GM21390 (cell line): ENCODE data around the gene NGB.
"Not testable (repeated sequence)": the region's sequence is repeated elsewhere in the genome, so short reads cannot be mapped to it uniquely, and the experiment has no call there.

Source experiments
- ATAC-seq: cut with Tn5 transposase; IDR thresholded peaks from one replicate; pipeline ENCODE4 v1.9.1; 2021; ENCODE audit not compliant: unreplicated experiment

Gene NGB, protein sequence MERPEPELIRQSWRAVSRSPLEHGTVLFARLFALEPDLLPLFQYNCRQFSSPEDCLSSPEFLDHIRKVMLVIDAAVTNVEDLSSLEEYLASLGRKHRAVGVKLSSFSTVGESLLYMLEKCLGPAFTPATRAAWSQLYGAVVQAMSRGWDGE

DNA sequence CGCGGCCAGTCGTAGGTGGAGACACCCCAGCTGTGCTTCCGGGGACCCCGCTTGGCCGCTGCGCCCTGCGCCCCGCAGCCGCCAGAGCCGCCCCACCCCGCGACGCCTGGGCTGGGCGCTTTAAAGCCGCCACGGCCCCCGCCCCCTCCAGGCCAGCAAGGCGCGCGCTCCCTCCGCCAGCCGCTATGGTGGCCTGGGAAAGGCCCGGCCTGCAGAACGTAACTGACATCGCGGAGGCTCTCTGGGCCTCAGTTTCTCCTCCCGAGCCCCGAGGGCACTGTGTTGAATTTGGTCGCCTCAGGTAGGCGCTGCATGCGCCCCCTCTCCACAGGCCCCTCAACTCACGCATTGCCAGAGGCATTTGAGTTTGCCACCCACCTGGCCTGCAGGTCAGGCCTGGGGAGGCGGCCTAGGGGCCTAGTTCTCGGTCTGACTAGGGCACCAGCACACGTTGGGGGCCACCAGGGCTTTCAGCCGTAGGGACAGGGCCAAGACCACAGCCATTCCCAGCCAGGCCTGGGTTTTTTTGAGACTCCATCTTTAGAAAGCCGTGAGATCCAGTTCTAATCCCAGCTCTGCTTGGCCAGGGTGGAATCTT is at the start of gene NGB:
Gene NGB, minus strand, starts transcription at position 94 of the 598 bp plus-strand sequence. CDS start 269 bp downstream, outside the sequence.
- ATAC-seq = no peak

DNA sequence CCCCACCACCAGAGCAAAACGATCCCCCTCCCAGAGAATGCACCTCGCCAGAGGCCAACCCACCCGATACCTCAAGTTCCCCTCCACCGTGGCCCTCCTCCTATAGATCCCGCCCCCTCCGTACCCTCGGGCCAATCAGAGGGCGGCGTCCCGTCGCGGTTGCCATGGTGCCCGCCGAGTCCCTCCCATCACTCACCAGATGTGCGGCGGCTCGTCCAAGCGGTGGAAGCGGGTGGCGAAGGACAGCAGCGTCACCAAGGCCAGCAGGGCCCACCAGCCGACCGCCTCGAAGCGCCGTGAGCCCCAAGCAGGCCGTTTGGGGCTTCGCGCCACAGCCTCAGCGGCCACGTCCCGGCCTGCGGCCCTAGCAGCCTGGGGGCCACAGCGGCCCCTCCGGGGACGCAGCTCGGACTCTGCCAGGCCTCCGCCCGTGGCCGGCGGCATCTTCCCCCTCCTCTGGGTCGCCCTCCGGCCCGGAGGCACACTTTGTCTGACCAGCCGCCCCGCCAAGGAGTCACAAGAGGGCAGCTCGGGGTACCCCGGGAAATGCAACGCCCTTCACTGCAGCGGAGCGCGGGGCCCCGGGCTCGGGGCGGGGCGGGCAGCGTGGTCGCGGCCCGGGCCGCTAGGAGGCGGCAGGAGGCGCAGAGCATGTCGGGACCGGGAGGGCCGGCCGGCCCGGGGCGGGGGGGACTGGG is 49.4 kb upstream of the NGB start, which contains the start of gene POMT2:
Gene POMT2, minus strand, starts transcription at position 646 of the 698 bp plus-strand sequence. Its CDS starts 202 bp downstream, at position 444.
- peak; percentile 67 for ATAC-seq

GRCh38 chr14:77319422-77319821 is 48.4 kb upstream of the NGB start:
- ATAC-seq = no peak

GRCh38 chr14:77318756-77319155 is 47.8 kb upstream of the NGB start:
- ATAC-seq = not testable (repeated sequence)

- no peak for ATAC-seq
Measured at GRCh38 chr14:77318006-77318553, 47.1 kb upstream of the NGB start.

DNA sequence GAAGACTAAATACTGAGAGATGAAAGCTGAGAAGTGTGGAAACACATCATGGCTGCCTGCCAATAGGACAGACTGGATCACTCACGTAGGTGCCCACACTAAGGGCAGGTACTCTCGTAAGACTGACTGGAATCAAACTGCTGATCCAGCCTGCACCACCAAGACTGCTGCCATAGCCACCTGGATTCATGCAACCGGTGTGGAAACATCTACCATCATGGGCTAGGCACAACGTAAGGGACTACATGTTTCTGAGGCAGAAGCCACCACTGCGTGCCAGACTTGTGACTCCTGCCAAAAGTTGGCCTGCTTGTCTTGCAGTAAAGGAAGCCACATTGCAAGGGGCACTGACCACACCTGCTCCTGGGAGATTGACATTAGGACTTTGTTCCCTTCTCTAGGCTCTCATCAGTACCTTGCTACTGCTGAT is 45.9 kb upstream of the NGB start:
- ATAC-seq = no peak

DNA sequence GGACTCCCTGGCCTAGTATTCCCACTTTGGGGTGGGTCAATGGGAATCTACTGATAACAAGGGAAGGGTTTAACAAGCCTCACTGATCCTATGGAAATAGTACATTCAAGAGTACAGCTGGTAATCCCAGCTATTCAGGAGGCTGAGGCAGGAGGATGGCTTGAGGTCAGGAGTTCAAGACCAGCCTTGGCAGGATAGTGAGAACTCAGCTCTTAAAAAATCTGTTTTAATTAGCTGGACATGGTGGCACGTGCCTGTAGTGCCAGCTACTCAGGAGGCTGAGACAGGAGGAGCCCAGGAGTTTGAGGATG is 45.1 kb upstream of the NGB start:
- ATAC-seq = no peak

DNA sequence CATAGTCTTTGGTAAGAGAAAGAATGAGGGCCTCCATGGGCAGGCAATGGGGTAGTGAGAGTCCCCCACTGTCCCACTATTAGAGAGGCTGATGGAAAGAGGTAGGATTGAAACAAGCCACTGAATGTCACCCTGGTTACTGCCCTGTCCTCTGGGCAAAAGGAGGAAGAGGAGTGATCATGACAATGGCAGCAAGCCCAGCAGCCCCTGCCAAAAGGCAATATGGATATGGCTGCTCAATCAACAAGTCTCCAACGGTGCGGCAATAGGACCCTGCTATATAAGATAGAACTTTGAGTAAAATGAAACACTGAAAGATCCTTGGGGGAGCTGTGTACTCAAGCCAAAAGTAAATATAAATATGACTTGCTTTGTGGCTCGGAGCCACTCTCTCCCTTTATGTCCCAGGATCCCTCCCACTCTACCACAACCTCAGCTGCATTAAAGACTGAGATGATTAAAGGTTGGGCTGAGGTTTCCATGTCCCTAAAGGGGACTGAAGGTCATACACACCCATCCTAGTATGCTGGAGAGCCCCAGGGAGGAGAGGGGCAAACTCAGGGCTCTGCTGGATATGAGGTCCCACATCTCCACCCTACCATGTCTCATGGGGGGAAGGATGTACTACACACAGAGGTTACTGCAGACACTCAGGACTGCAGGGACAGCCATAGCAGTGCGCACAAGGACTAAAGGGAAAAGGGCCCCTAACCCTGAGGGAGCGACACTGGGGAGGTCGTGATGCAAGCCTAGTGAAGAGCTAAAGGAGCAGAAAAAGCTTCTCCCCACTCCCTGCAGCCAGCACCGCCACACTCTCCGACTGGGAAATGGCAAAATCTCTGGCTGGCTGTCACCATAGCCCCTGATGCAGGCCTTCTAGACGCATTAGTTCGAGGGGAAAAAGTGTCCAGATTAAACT is 43.8 kb upstream of the NGB start:
- no peak for ATAC-seq

DNA sequence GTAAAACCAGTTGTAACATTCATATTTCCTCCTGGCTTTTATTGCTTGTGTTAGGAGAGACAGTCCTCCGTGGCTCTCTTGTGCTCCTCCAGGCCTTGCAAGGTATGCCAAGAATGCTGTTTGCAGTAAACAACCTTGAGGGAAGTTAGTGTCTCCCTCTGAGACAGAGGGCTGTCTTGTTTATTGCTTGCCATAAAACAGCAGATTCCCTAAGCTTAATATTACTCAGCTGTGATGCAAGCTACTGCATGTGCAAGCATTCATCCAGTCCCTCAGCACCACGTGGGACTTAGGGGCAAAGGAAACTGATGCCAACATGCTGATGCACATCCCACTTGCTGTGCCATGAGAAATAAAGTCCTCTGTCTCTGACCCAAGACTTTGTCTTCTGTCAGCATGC is 43.0 kb upstream of the NGB start:
- no peak for ATAC-seq

DNA sequence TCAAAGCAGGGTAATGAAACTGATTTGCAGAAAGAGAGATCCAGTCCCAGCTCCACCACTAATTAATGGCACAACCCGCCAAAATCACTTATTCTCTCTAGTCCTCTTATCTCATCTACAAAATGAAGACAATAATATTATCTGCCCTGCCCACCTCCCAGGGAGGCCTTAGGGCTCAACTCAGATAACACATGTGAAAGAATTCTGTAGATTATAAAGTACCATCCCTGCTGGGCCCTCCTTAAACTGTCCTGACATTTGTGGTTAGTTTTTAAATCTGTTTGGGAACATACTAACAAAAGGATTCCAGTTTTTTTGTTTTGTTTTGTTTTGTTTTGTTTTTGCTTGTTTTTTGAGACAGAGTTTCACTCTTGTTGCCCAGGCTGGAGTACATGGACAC is 42.4 kb upstream of the NGB start:
- no peak for ATAC-seq

GRCh38 chr14:77311217-77311616 is 40.2 kb upstream of the NGB start:
- no peak for ATAC-seq

DNA sequence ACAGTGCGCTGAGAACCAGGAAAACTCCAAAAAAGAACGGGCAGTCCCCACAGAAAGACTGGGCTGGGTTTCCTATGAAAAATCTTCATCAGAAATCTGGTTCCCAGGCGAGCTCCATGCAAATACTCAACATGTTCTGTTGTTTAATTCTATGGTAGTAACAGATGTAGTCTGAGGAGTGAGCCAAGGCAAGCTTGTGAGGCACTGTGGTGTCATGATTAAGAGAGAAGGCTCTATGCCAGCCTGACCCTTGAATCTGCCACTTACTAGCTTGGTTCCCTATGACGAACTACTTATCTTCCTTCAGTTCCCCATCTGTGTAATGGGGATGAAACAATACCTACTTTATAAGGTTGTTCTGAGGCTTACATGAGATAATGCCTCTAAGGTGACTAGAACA is 39.0 kb upstream of the NGB start:
- ATAC-seq = no peak

DNA sequence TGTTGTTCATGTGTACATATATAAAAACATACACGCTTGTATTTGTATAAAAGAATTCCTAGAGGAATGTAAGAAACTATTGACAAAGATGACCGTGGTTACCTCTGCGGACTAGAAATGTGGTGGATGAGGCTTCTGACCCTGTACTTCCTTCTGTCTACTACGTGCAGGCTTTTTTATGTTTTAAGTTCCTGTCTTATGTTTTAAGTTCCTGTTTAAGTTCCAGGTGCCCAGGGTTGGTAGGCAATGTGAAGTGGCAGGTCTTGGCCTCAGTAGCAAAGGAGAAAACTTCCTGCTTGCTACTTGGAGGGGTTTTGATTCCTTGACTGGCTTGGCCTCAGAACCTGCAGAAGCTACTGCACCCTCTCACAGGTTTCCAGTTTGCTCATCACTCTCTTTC is 38.1 kb upstream of the NGB start:
- ATAC-seq = no peak

DNA sequence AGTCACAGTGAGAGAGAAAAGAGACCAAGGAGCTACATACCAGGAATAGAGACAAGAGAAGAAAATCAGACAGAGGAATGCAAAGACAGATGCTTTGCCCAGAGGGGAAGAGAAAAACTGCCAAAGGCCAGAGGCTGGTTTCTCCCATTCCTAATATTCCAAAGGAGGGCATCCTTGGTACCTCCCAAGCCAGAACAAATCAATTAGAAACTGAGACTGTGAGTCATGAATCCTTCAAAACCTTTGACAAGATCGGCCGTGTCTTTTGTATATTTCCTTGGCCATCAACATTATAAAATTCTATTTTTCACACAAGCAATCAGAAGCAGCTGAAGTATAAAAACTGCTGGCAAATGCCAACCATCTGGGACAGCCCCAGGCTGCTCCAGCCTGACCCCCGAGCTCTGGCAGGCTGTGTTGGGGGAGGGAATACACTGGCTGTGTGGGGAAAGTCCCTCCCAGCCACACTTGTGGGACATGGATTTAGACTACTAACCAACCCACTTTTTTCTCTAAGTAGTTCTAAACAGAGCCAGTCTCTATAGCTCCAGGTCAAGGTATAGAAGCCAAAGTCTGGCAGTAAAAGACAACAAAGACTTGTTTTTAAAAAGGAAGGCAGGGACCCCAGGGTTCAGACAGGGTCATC is 36.0 kb upstream of the NGB start:
- ATAC-seq = no peak

- ATAC-seq = no peak
Measured at GRCh38 chr14:77306416-77306815, 35.4 kb upstream of the NGB start.

GRCh38 chr14:77305696-77306095 is 34.7 kb upstream of the NGB start:
- no peak for ATAC-seq

DNA sequence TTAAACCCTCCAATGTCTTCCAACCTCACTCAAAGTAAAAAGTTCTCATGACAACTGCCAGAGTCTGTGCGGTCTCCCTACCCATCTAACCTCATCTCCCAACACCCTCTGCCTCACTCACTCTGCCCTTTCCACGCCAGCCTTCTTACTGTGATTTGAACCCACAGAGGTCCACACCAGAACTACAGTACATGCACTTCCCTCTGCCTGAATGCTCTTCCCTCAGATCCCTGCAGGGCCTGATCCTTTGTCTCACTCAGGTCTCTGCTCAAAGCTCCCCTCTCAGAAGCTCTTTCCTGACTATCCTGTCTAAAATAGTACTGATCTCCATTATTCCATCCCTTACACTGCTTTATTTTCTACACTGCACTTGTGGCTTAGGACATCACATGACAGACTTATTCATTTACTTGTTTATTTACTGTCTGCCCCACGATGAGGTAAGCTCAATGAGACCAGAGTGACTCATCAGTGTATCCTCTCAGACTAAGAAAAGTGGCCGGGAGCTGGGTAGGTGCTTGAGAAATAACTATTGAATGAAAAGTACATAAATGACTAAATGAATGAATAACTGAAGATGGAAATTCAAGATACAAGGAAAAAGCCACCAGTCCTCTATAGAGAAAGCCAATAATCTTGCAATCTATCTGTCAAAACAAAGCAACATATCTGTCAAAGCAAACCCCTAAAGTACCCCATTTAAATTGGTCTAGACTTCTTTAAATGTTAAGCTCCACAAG is 32.6 kb upstream of the NGB start:
- no peak for ATAC-seq

GRCh38 chr14:77302926-77303325 is 31.9 kb upstream of the NGB start:
- no peak for ATAC-seq

DNA sequence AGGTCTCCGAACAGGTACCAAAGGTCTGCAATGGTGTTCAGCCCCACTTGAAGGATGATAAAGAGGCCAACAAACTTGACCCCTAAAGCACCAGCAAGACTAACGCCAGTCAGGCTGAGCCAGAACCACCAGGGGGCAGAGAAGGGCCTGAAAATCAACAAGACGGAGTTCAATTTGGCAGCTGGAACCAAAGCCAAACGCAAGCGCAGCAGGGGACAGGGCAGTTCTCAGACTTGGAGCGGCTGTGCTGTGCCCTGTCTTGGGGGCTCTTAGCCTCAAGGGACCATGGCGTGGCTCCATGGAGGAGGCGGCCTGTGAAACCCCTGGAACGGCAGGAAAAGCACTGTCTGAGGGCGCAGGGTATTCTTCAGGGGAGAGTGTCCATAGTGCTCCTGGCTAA is 30.1 kb upstream of the NGB start:
- ATAC-seq = no peak

DNA sequence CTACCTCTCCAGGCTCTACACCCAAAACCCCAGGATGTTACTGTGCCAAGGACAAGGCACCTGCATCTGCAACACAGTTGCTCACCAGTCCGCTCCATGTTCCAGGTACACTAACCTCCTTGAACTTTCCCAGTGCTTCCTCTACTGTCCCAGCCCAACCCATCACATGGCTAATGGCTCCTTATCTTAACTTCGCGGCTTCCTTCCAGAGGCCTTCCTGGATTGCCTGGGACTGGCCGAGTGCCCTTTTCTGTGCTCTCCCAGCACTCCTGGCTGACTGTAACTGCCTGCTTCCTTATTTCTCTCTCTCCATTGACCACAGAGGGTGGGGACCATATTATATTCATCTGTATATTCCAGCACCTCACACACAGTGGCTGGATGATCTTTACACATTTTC is 28.8 kb upstream of the NGB start:
- ATAC-seq = no peak
